ENCODE measurements around the gene PEMT.

GRCh38 chr17:17624741-17625140 lies 33.2 kb upstream of the PEMT start:
- TF ChIP-seq CTCF (IDR thresholded peaks at IDR 0.05) (no peak), POLR2A (IDR thresholded peaks at IDR 0.05) (no peak)
